ENCODE data around the gene YBX3. TPM values are rescaled to one million over a fixed set of nuclear protein-coding genes. Genes with fewer than 3 reads are reported as not detected.
"Not testable (repeated sequence)": the region's sequence is repeated elsewhere in the genome, so short reads cannot be mapped to it uniquely, and the experiment has no call there.

YBX3 gene
- 10 to 100 TPM; 72.3 to 78.6 TPM for total RNA-seq

- DNase-seq (peak; percentile 76), ATAC-seq (ENCODE audit: low read depth) (peak; percentile 47)
- POLR2A ChIA-PET: interaction anchor here (0.9 to 1.0 kb wide), 3 partner anchors 51 to 509 kb away, joined by 3 to 5 read pairs (median 4); no protein-coding TSS in a partner anchor
- no peaks in the 10 kb centered on the region for H3K9me3 Mint-ChIP-seq
- H3K4me3 Mint-ChIP-seq: peak within 1 kb of the TSS; percentile 97
- peaks cover 41% of the 10 kb centered on the region for H3K27me3 Mint-ChIP-seq
- H3K36me3 Mint-ChIP-seq: peaks cover under 1% of the 10 kb centered on the region
- peak within 1 kb of the TSS; percentile 92 for H3K27ac Mint-ChIP-seq
- peaks cover 29% of the 10 kb centered on the region for H3K4me1 Mint-ChIP-seq
Observed at GRCh38 chr12:10722905-10723746, at the start of gene YBX3. Gene YBX3, minus strand, starts transcription at chr12:10723323. Its CDS starts 212 bp downstream, at chr12:10723111.

- Mint-ChIP-seq H3K36me3 (no peaks in the 10 kb centered on the region), H3K9me3 (no peaks in the 10 kb centered on the region), H3K27me3 (peaks cover 68% of the 10 kb centered on the region), H3K4me3 (no peak overlapping the region), H3K27ac (no peak overlapping the region), H3K4me1 (no peaks in the 10 kb centered on the region)
- ATAC-seq (ENCODE audit: low read depth) (no peak), DNase-seq (no peak)
- POLR2A ChIA-PET: no interaction called here
Observed at GRCh38 chr12:10771132-10771733, 48.1 kb upstream of the YBX3 start.

- Mint-ChIP-seq H3K36me3 (peaks cover 2% of the 10 kb centered on the region), H3K27ac (no peak overlapping the region), H3K4me3 (no peak overlapping the region), H3K9me3 (peaks cover 10% of the 10 kb centered on the region), H3K27me3 (peaks cover 55% of the 10 kb centered on the region), H3K4me1 (no peaks in the 10 kb centered on the region)
- POLR2A ChIA-PET: no interaction called here
- DNase-seq (no peak), ATAC-seq (ENCODE audit: low read depth) (no peak)
Observed at GRCh38 chr12:10759657-10760056, 36.5 kb upstream of the YBX3 start.

GRCh38 chr12:10756194-10756593 is 33.1 kb upstream of the YBX3 start:
- no peak overlapping the region for H3K27ac Mint-ChIP-seq
- no peak for ATAC-seq (ENCODE audit: low read depth)
- no peak overlapping the region for H3K4me3 Mint-ChIP-seq
- DNase-seq: no peak
- POLR2A ChIA-PET: no interaction called here
- H3K36me3 Mint-ChIP-seq: no peaks in the 10 kb centered on the region
- H3K4me1 Mint-ChIP-seq: no peaks in the 10 kb centered on the region
- H3K27me3 Mint-ChIP-seq: peaks cover 46% of the 10 kb centered on the region
- H3K9me3 Mint-ChIP-seq: peaks cover 10% of the 10 kb centered on the region

GRCh38 chr12:10753059-10753458 is 29.9 kb upstream of the YBX3 start:
- H3K27ac Mint-ChIP-seq: no peak overlapping the region
- peaks cover 17% of the 10 kb centered on the region for H3K27me3 Mint-ChIP-seq
- ATAC-seq (ENCODE audit: low read depth) (no peak), DNase-seq (no peak)
- POLR2A ChIA-PET: no interaction called here
- no peaks in the 10 kb centered on the region for H3K36me3 Mint-ChIP-seq
- no peak overlapping the region for H3K4me3 Mint-ChIP-seq
- H3K4me1 Mint-ChIP-seq: peaks cover 13% of the 10 kb centered on the region
- H3K9me3 Mint-ChIP-seq: peaks cover 10% of the 10 kb centered on the region

- peak overlapping the region; percentile 77 for H3K4me3 Mint-ChIP-seq
- H3K9me3 Mint-ChIP-seq: no peaks in the 10 kb centered on the region
- H3K27me3 Mint-ChIP-seq: peaks cover 24% of the 10 kb centered on the region
- DNase-seq (no peak), ATAC-seq (ENCODE audit: low read depth) (no peak)
- H3K4me1 Mint-ChIP-seq: peaks cover 18% of the 10 kb centered on the region
- POLR2A ChIA-PET: no interaction called here
- H3K36me3 Mint-ChIP-seq: no peaks in the 10 kb centered on the region
- H3K27ac Mint-ChIP-seq: no peak overlapping the region
Observed at GRCh38 chr12:10750385-10750727, 27.2 kb upstream of the YBX3 start.

- Mint-ChIP-seq H3K36me3 (no peaks in the 10 kb centered on the region), H3K27ac (peak overlapping the region; percentile 68), H3K27me3 (peaks cover 27% of the 10 kb centered on the region), H3K4me1 (peaks cover 18% of the 10 kb centered on the region), H3K4me3 (peak overlapping the region; percentile 77), H3K9me3 (no peaks in the 10 kb centered on the region)
- DNase-seq (peak; percentile 42), ATAC-seq (ENCODE audit: low read depth) (peak; percentile 77)
- POLR2A ChIA-PET: no interaction called here
Observed at GRCh38 chr12:10749700-10750384, 26.7 kb upstream of the YBX3 start.

GRCh38 chr12:10747730-10748129 is 24.6 kb upstream of the YBX3 start:
- H3K36me3 Mint-ChIP-seq: no peaks in the 10 kb centered on the region
- H3K4me3 Mint-ChIP-seq: no peak overlapping the region
- ATAC-seq (ENCODE audit: low read depth): no peak
- no peak for DNase-seq
- POLR2A ChIA-PET: no interaction called here
- peaks cover 18% of the 10 kb centered on the region for H3K4me1 Mint-ChIP-seq
- H3K9me3 Mint-ChIP-seq: peaks cover 2% of the 10 kb centered on the region
- no peak overlapping the region for H3K27ac Mint-ChIP-seq
- H3K27me3 Mint-ChIP-seq: peaks cover 31% of the 10 kb centered on the region

GRCh38 chr12:10743420-10743819 is 20.3 kb upstream of the YBX3 start:
- H3K9me3 Mint-ChIP-seq; H3K4me3 Mint-ChIP-seq; POLR2A ChIA-PET; H3K4me1 Mint-ChIP-seq; ATAC-seq (ENCODE audit: low read depth); H3K27ac Mint-ChIP-seq; DNase-seq; H3K36me3 Mint-ChIP-seq: not testable (repeated sequence)
- peaks cover 39% of the 10 kb centered on the region for H3K27me3 Mint-ChIP-seq

GRCh38 chr12:10741845-10742244 is 18.7 kb upstream of the YBX3 start:
- H3K27me3 Mint-ChIP-seq: peaks cover 33% of the 10 kb centered on the region
- ATAC-seq (ENCODE audit: low read depth): no peak

GRCh38 chr12:10740182-10740581 is 17.1 kb upstream of the YBX3 start:
- Mint-ChIP-seq H3K27me3 (peaks cover 31% of the 10 kb centered on the region), H3K36me3 (no peaks in the 10 kb centered on the region), H3K9me3 (peaks cover 2% of the 10 kb centered on the region), H3K4me3 (no peak overlapping the region), H3K4me1 (peaks cover 1% of the 10 kb centered on the region), H3K27ac (no peak overlapping the region)
- DNase-seq (no peak), ATAC-seq (ENCODE audit: low read depth) (no peak)
- POLR2A ChIA-PET: no interaction called here

More at GRCh38 chr12:10741845-10742244, 18.7 kb upstream of the YBX3 start:
- Mint-ChIP-seq H3K4me1 (peaks cover 3% of the 10 kb centered on the region), H3K9me3 (peaks cover 2% of the 10 kb centered on the region), H3K27ac (no peak overlapping the region), H3K4me3 (no peak overlapping the region), H3K36me3 (no peaks in the 10 kb centered on the region)
- POLR2A ChIA-PET: no interaction called here
- DNase-seq: no peak

GRCh38 chr12:10739157-10740118 is 16.3 kb upstream of the YBX3 start:
- no peaks in the 10 kb centered on the region for H3K36me3 Mint-ChIP-seq
- H3K9me3 Mint-ChIP-seq: peaks cover 2% of the 10 kb centered on the region
- no peak overlapping the region for H3K4me3 Mint-ChIP-seq
- H3K27ac Mint-ChIP-seq: no peak overlapping the region
- peaks cover 1% of the 10 kb centered on the region for H3K4me1 Mint-ChIP-seq
- H3K27me3 Mint-ChIP-seq: peaks cover 25% of the 10 kb centered on the region
- ATAC-seq (ENCODE audit: low read depth) (no peak), DNase-seq (no peak)
- POLR2A ChIA-PET: no interaction called here

GRCh38 chr12:10737249-10737648 is 14.1 kb upstream of the YBX3 start:
- DNase-seq (no peak), ATAC-seq (ENCODE audit: low read depth) (no peak)
- Mint-ChIP-seq H3K4me1 (peaks cover 1% of the 10 kb centered on the region), H3K36me3 (no peaks in the 10 kb centered on the region), H3K27me3 (peaks cover 28% of the 10 kb centered on the region), H3K4me3 (no peak overlapping the region), H3K9me3 (no peaks in the 10 kb centered on the region), H3K27ac (no peak overlapping the region)
- POLR2A ChIA-PET: no interaction called here

Data from activated naive CD8-positive, alpha-beta T cell treated with anti-CD3 and anti-CD28 coated beads, Interleukin-2, amount 10 ng/mL, durations not matched to agents 7 days and 5 days (primary cell).